ENCODE measurements around the gene RIC1. TPM values are rescaled to one million over a fixed set of nuclear protein-coding genes. Genes with fewer than 3 reads are reported as not detected.

RIC1 gene
- total RNA-seq, 2 donors from 2014 or later = 12.8 to 17.9 TPM

DNA sequence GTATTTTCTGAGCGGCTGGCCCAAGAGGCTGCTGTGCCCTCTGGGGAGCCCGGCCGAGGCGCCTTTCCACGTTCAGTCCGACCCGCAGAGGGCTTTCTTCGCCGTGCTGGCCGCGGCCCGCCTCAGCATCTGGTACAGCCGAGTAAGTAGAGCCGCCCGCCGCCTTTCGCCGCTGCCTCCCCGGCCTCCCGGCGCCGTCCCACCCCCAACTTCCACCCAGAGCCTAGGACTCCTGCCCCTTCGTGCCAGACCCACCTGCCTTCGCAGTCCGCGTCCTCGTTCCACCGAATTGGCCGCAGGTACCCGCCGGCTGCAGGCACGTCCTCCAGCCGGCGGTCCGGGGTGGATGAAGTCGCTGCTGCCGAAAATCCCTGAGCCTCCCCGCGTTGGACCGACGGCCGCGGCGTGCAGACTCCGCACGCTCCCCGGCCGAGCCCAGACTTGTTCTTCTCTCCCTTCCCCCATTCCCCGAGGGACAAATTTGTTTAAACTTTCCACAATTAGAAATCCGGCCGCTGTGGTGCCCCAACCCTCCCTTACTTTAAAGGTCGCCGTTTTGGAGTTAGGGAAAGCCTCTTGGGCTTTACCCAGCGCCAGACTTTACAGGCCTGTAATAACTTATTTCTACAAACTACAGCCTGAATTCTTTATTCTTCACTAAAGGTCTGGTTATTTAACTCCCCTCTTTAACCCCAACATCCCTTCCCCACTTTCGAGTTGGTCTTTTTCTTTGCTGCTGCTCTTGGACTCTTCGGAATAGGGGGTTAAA, 589 bp downstream of the RIC1 start:
- Histone ChIP-seq H3K36me3 (no peaks in the 10 kb centered on the region), H3K4me3 (peak overlapping the region; percentile 95), H3K27ac (peak overlapping the region; percentile 97), H3K9me3 (no peaks in the 10 kb centered on the region), H3K27me3 (no peaks in the 10 kb centered on the region), H3K4me1 (peaks cover 4% of the 10 kb centered on the region), H3K9ac (ENCODE audit: low read depth in 2 of 2, low read length in 2 of 2) (peak overlapping the region; percentile 88 to 97)
- intact Hi-C loops (cut with DNase I) = no loop called here
- DNase-seq = peak; percentile 53
- TF ChIP-seq, protein P1, sequence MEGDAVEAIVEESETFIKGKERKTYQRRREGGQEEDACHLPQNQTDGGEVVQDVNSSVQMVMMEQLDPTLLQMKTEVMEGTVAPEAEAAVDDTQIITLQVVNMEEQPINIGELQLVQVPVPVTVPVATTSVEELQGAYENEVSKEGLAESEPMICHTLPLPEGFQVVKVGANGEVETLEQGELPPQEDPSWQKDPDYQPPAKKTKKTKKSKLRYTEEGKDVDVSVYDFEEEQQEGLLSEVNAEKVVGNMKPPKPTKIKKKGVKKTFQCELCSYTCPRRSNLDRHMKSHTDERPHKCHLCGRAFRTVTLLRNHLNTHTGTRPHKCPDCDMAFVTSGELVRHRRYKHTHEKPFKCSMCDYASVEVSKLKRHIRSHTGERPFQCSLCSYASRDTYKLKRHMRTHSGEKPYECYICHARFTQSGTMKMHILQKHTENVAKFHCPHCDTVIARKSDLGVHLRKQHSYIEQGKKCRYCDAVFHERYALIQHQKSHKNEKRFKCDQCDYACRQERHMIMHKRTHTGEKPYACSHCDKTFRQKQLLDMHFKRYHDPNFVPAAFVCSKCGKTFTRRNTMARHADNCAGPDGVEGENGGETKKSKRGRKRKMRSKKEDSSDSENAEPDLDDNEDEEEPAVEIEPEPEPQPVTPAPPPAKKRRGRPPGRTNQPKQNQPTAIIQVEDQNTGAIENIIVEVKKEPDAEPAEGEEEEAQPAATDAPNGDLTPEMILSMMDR (IDR thresholded peaks at IDR 0.05) = no peak

DNA sequence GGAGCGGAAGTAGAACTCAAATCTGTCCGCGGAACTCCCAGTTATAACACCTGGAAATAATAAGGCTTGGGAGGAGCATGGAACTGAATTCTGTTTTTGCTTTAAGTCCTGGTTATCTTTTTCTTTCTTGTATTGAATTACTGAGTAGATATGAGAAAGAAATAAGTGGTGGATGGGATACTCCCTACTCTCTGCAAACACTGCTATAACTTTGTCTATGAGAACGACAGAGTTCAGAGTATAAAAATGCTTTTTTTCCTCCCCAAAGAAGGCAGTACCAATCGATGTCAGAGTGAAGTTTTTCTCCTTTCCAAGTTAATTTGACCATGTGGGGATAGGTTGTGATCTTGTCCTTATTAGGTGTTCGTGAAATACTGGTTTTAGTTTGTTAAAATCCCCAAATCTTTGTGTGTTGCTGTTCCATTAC, 1.2 kb downstream of the RIC1 start:
- TF ChIP-seq, protein P1 (IDR thresholded peaks at IDR 0.05) = no peak
- no peaks in the 10 kb centered on the region for H3K36me3 ChIP-seq
- no peaks in the 10 kb centered on the region for H3K9me3 ChIP-seq
- DNase-seq = no peak
- H3K27me3 ChIP-seq = no peaks in the 10 kb centered on the region
- H3K4me1 ChIP-seq = peaks cover 4% of the 10 kb centered on the region
- peak overlapping the region; percentile 95 for H3K4me3 ChIP-seq
- intact Hi-C loops (cut with DNase I) = no loop called here
- peak overlapping the region; percentile 88 to 97 for H3K9ac ChIP-seq (ENCODE audit: low read depth in 2 of 2, low read length in 2 of 2)
- H3K27ac ChIP-seq = peak overlapping the region; percentile 97

DNA sequence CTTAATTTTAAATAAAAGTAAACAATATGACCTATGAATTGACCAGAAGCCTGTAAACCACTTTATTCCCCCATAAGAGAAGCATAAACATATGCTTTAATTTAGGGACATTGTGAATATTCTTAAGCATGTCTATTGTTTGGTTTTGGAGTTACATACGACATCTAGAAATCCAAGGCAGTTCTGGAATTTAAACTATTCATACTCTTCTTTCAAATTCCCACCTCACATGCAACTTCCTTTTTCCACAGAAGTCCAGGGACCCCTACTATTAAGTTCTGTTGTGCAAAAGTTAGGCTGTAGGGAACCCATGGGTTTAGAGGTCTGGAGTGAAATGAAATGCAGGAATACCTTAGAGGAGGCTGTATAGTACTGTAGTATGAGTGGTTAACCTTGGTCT, 2.1 kb downstream of the RIC1 start:
- intact Hi-C loops (cut with DNase I) = no loop called here
- H3K27me3 ChIP-seq = no peaks in the 10 kb centered on the region
- H3K4me3 ChIP-seq = no peak overlapping the region
- TF ChIP-seq, protein P1 (IDR thresholded peaks at IDR 0.05) = no peak
- H3K9ac ChIP-seq (ENCODE audit: low read depth in 2 of 2, low read length in 2 of 2) = no peak overlapping the region
- no peak overlapping the region for H3K27ac ChIP-seq
- H3K9me3 ChIP-seq = no peaks in the 10 kb centered on the region
- DNase-seq = no peak
- H3K36me3 ChIP-seq = no peaks in the 10 kb centered on the region
- peaks cover 4% of the 10 kb centered on the region for H3K4me1 ChIP-seq

DNA sequence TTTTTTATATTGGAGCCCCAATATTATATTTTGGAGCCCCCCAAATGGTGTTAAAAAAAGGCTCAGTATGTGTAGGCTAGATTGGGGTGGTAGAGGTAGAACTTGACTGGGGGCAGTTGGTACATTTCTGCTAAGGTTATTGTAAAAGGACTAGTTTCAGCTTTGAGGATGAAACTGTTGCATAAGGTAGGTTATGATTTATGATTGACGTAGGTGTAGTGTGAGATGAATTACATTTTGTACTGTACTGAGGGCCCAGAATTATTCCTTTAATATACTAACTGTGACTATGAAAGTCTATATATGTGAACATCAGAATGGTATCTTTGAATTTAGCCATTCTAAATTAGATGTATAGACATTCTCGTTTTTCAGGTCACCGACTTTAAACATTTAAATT, 3.6 kb downstream of the RIC1 start:
- intact Hi-C loops (cut with DNase I) = no loop called here
- Histone ChIP-seq H3K27ac (no peak overlapping the region), H3K4me1 (peaks cover 4% of the 10 kb centered on the region), H3K9me3 (no peaks in the 10 kb centered on the region), H3K27me3 (no peaks in the 10 kb centered on the region), H3K36me3 (no peaks in the 10 kb centered on the region), H3K4me3 (no peak overlapping the region), H3K9ac (ENCODE audit: low read depth in 2 of 2, low read length in 2 of 2) (no peak overlapping the region)
- TF ChIP-seq, protein P1 (IDR thresholded peaks at IDR 0.05) = no peak
- DNase-seq = no peak

DNA sequence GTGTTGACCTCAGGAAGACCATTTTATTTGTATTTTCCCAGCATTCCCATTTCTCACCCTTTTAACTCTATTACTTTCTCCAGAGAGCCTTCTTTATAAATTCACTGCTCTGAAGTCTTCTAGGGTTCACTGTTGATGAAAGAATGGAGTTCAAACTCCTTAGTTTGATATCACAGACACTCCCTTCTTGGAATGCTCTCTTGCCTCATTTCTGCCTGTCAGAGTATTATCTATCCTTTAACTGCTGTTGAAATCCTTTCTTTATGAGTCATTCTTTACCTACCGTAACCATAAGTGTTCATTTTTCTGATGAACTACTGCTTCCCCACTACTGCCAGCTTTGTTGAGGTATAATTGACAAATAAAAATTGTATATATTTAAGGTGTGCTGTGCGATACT, 4.3 kb downstream of the RIC1 start:
- intact Hi-C loops (cut with DNase I) = no loop called here
- no peaks in the 10 kb centered on the region for H3K9me3 ChIP-seq
- DNase-seq = no peak
- no peak overlapping the region for H3K4me3 ChIP-seq
- TF ChIP-seq, protein P1 (IDR thresholded peaks at IDR 0.05) = no peak
- peaks cover 4% of the 10 kb centered on the region for H3K4me1 ChIP-seq
- H3K9ac ChIP-seq (ENCODE audit: low read depth in 2 of 2, low read length in 2 of 2) = no peak overlapping the region
- peak overlapping the region; percentile 9 for H3K27ac ChIP-seq
- H3K36me3 ChIP-seq = no peaks in the 10 kb centered on the region
- no peaks in the 10 kb centered on the region for H3K27me3 ChIP-seq

Data from colonic mucosa (tissue), 4 donors.